Activated CD4-positive, alpha-beta T cell treated with anti-CD3 and anti-CD28 coated beads, Interleukin-2, amount 50 U/mL, for 1 hour (primary cell): Measurements from ENCODE around the gene ZBTB37.
"Not testable (repeated sequence)": the region's sequence is repeated elsewhere in the genome, so short reads cannot be mapped to it uniquely, and the experiment has no call there.

Source experiments
- DNase-seq: peaks from one replicate; pipeline ENCODE4 v3.0.0-alpha.2; 2020

ZBTB37 gene

GRCh38 chr1:173868266-173869020 lies at the start of gene ZBTB37:
TSS of gene ZBTB37 (plus strand) at chr1:173868380. CDS start at chr1:173870226, 1,846 bp downstream.
- DNase-seq: peak; percentile 87

GRCh38 chr1:173818459-173818858 lies 49.7 kb upstream of the ZBTB37 start:
- DNase-seq: no peak

- no peak for DNase-seq
Measured at GRCh38 chr1:173821680-173822079, 46.5 kb upstream of the ZBTB37 start.

GRCh38 chr1:173823781-173824314 lies 44.3 kb upstream of the ZBTB37 start:
- DNase-seq: no peak

- DNase-seq: peak; percentile 86
Measured at GRCh38 chr1:173824315-173825081, 43.7 kb upstream of the ZBTB37 start, which contains the start of the genes CENPL and DARS2. TSS of gene CENPL (minus strand) at chr1:173824883. CDS start at chr1:173811299, 13,584 bp downstream. TSS of gene DARS2 (plus strand) at chr1:173824673. CDS start at chr1:173825230, 557 bp downstream.

- no peak for DNase-seq
Measured at GRCh38 chr1:173827611-173828010, 40.6 kb upstream of the ZBTB37 start.

GRCh38 chr1:173832748-173833147 lies 35.4 kb upstream of the ZBTB37 start:
- DNase-seq: no peak

- DNase-seq: no peak
Measured at GRCh38 chr1:173852105-173852504, 16.1 kb upstream of the ZBTB37 start.

GRCh38 chr1:173853074-173853473 lies 15.1 kb upstream of the ZBTB37 start:
- no peak for DNase-seq

- DNase-seq: no peak
Measured at GRCh38 chr1:173856014-173856413, 12.2 kb upstream of the ZBTB37 start.

GRCh38 chr1:173856903-173857302 lies 11.3 kb upstream of the ZBTB37 start:
- DNase-seq: no peak

GRCh38 chr1:173857363-173857917 lies 10.7 kb upstream of the ZBTB37 start:
- no peak for DNase-seq

- DNase-seq: not testable (repeated sequence)
Measured at GRCh38 chr1:173859547-173859946, 8.6 kb upstream of the ZBTB37 start.

- no peak for DNase-seq
Measured at GRCh38 chr1:173860065-173860464, 8.1 kb upstream of the ZBTB37 start.

- DNase-seq: no peak
Measured at GRCh38 chr1:173861731-173862145, 6.4 kb upstream of the ZBTB37 start.

- not testable (repeated sequence) for DNase-seq
Measured at GRCh38 chr1:173862146-173862768, 5.9 kb upstream of the ZBTB37 start.

GRCh38 chr1:173862769-173863223 lies 5.4 kb upstream of the ZBTB37 start:
- DNase-seq: no peak

GRCh38 chr1:173863224-173864161 lies 4.7 kb upstream of the ZBTB37 start:
- no peak for DNase-seq

GRCh38 chr1:173864179-173864867 lies 3.9 kb upstream of the ZBTB37 start:
- no peak for DNase-seq

GRCh38 chr1:173865468-173866164 lies 2.6 kb upstream of the ZBTB37 start:
- no peak for DNase-seq
